LNCAP (cell line): ENCODE data around the gene AFAP1L1.

Experiments used
- TF ChIP-seq, protein P1 (sequence below): fragments of 450-650 bp; IDR thresholded peaks from 2 replicates; pipeline ENCODE4 v1.5.1; 2017; ENCODE audit warnings: mild to moderate bottlenecking

Gene AFAP1L1

DNA sequence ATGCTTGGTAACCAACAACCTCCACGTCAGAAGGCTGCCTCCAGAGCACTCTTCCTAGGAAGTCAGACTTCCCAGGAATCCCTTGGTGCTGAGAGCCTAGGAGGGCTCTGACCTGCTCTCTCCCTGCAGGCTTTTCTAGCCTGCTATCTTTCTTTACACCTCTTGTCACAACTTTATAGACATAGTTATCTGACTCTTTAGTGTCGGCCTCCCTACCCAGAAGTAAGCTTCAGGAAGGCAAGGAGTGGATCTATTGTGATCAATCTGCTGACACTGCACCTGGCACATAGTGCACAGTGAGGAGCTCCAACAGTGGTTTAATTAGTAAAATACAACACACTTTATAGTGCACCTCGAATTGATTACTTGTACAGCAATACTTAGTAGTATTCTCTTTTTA is 2.3 kb downstream of the AFAP1L1 start:
- TF ChIP-seq, protein P1, sequence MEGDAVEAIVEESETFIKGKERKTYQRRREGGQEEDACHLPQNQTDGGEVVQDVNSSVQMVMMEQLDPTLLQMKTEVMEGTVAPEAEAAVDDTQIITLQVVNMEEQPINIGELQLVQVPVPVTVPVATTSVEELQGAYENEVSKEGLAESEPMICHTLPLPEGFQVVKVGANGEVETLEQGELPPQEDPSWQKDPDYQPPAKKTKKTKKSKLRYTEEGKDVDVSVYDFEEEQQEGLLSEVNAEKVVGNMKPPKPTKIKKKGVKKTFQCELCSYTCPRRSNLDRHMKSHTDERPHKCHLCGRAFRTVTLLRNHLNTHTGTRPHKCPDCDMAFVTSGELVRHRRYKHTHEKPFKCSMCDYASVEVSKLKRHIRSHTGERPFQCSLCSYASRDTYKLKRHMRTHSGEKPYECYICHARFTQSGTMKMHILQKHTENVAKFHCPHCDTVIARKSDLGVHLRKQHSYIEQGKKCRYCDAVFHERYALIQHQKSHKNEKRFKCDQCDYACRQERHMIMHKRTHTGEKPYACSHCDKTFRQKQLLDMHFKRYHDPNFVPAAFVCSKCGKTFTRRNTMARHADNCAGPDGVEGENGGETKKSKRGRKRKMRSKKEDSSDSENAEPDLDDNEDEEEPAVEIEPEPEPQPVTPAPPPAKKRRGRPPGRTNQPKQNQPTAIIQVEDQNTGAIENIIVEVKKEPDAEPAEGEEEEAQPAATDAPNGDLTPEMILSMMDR, result no peak

DNA sequence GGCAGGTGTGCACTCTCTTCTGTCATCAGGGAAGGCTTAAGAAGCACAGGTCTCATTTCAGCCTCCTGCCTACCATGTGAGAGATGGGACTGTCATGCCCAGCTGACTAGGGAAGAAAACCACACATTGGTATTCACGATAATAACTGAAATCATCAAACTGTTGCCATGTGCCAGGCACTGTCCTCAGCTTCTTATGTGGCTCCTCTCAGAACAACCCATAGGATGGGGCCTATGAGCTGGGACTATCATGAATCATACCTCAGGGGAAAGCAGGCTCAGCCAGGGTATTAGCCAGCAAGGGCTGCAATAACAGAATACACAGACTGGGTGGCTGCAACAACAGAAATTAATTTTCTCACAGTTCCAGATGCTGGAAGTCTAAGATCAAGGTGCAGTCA is 3.3 kb downstream of the AFAP1L1 start:
- TF ChIP-seq, protein P1, result no peak

DNA sequence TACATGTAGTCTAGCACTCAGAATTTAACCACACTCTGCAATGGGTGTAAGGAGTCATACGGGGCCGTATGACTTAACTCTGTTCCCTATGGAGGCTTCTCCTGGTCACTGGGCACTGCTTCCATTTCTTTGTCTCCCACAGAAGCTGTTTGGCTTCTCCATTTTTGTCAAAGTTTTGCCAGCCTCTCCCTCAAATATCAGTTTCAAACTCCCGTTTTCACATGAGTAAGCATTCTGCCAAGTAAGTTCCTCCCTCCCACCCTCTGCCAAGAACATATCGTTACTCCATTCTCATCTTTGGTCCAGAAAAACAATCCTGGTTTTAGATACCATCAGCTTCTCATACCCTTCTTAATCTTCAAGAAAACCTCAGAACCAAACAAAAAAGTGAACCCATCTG is 6.1 kb downstream of the AFAP1L1 start:
- TF ChIP-seq, protein P1, result no peak

DNA sequence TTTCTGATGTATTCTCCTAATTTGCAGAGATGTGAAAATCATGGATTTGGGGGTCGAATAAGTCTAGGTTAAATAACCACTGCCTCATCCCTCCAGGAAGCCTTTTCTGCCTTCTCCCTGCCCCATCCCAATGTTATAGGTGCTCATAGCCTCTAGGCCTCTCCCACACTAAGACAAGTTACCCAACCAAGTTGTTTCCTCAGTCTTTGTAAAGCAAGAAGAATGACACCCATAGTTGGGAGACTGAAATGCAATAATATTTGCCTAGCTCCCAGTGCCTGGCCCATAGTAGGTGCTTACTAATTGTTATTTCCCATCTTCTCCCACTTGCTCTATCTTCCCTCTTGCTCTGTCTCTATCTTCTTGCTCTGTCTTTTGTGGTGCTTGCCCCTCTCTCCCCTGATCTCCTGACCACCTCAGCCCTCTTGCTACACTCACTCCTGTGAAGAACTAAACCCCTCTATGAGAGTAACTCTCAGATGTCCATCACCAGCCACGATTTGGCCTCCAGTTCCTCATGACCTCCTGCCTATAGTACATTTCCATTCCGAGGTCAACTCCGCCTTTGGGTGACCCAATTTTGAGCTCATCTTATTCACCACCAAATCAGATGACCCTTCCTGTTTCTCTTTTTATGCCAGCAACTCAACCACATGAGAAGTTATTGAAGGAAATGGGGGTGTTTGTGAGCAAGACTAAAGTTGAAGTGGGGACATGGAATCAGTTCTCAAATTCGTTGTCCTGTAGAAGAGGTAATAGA is 7.0 kb downstream of the AFAP1L1 start:
- TF ChIP-seq, protein P1, result no peak

DNA sequence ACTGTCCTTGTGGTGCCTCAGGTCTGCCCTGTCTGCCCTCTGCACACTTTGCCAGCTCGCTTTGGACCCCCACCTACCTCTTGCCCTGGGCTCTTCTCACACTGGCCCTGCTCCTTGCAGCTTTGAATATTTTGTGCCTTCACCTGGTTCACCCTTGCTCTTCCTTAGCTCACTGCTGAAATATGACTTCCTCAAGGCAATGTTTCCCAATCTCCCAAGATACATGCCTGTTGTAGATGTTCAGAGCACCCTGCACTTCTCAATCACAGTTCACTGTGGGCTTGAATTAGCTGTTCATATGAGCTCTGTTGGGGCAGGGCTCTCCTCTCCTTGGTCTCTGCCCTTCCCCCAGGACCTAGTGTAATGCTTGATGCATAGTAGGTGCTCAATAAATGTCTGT is 8.0 kb downstream of the AFAP1L1 start:
- TF ChIP-seq, protein P1, result no peak

DNA sequence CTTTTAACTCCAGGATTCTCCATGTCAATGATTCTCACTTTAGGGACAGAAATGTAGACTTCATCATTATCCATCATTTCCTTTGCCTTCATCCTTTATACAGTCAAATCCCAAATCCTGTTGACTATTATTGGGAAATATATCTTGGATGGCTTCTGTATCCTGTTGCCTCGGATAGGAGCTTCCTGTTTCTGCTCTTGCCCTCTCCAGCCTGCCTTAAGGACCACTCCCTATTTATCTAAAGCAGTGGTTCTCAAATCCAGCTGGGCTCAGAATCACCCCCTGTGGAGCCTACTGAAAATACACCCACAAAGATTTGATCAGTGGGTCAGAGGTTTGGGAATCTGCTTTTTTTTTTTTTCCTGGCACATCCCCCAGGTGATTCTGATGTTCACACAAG is 8.5 kb downstream of the AFAP1L1 start:
- TF ChIP-seq, protein P1, result no peak

DNA sequence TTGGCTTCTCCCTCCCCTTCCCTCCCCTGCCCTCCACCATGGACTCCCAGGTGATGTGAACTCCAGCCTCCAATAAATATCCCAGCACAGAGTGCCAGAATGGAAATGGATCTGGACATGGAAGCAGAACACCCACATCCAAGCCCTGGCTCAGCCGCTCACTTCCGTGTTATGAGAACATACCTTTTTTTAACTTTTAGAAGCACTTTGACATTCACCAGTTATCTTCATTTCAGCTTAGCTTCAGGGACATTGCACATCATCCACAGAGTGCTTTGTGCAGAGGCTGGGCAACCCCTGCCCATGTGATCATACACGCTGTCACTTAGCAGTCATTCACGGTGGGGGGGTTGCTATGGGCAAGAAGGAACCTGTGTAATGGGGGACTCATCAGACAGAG is 9.1 kb downstream of the AFAP1L1 start:
- TF ChIP-seq, protein P1, result no peak
